Sigmoid colon (tissue), 3 donors: ENCODE data around the gene STAG3.
"Not testable (repeated sequence)": the region's sequence is repeated elsewhere in the genome, so short reads cannot be mapped to it uniquely, and the experiment has no call there.

Experiments
- POLR2A ChIP-seq, 2 donors: fragments of 450-650 bp; IDR thresholded peaks; one replicate each; pipeline ENCODE4 v1.6.1; 2016; ENCODE audit warnings: antibody characterized with exemption in 2 of 2, mild to moderate bottlenecking in 2 of 2, moderate library complexity in 2 of 2
- TF ChIP-seq, protein P1 (sequence below), 4 experiments: fragments of 450-650 bp in 3 of 4; fragments of 200-600 bp in 1 of 4; IDR thresholded peaks; one replicate each; pipeline ENCODE4 v1.5.1; 2016 to 2019; ENCODE audit warnings: antibody characterized with exemption in 4 of 4, mild to moderate bottlenecking in 3 of 4, moderate library complexity in 2 of 4

DNA sequence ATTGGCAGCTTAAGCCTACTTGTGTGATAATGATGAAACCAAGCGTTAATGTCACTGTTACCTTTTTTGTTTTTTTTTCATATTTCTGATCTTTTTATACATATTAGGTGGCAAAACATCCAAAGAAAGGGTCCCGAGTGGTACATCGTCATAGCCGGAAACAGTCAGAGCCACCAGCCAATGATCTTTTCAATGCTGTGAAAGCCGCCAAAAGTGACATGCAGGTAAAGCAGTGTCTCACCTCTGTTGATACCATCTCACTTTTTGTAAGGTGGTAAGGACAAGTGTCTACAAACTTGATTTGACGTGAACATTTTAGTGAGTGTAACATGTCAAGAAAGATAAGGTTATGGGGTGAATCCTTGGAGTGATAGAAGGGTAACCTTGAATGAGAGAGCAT, 4.9 kb downstream of the STAG3 start:
- TF ChIP-seq POLR2A (IDR thresholded peaks at IDR 0.05) = not testable (repeated sequence)
- TF ChIP-seq, protein P1, sequence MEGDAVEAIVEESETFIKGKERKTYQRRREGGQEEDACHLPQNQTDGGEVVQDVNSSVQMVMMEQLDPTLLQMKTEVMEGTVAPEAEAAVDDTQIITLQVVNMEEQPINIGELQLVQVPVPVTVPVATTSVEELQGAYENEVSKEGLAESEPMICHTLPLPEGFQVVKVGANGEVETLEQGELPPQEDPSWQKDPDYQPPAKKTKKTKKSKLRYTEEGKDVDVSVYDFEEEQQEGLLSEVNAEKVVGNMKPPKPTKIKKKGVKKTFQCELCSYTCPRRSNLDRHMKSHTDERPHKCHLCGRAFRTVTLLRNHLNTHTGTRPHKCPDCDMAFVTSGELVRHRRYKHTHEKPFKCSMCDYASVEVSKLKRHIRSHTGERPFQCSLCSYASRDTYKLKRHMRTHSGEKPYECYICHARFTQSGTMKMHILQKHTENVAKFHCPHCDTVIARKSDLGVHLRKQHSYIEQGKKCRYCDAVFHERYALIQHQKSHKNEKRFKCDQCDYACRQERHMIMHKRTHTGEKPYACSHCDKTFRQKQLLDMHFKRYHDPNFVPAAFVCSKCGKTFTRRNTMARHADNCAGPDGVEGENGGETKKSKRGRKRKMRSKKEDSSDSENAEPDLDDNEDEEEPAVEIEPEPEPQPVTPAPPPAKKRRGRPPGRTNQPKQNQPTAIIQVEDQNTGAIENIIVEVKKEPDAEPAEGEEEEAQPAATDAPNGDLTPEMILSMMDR (IDR thresholded peaks at IDR 0.05) = not testable (repeated sequence)
